MM.1S (cell line): ENCODE data around the gene PHF12.

Experiments used
- DNase-seq: peaks from one replicate; pipeline ENCODE4 v3.0.0-alpha.2; 2015
- H2AFZ ChIP-seq: fragments of 300-600 bp; sonication (generic); 2 replicates; pipeline ENCODE4 v1.6.0; 2016; ENCODE audit warnings: antibody characterized with exemption, low read length
- H3F3A ChIP-seq: fragments of 300-600 bp; sonication (generic); 2 replicates; pipeline ENCODE4 v1.6.1; 2016; ENCODE audit warnings: mild to moderate bottlenecking, antibody characterized with exemption, low read length, moderate library complexity, mixed read lengths; ENCODE audit not compliant: insufficient read depth
- H3K27ac ChIP-seq: fragments of 300-600 bp; sonication (generic); 2 replicates; pipeline ENCODE4 v1.5.1; 2016; ENCODE audit warnings: mild to moderate bottlenecking, low read length
- H3K27me3 ChIP-seq: fragments of 300-600 bp; sonication (generic); replicated peaks from 2 replicates; pipeline ENCODE4 v1.6.0; 2016; ENCODE audit warnings: low read length; ENCODE audit not compliant: insufficient read depth
- H3K36me3 ChIP-seq: fragments of 300-600 bp; sonication (generic); replicated peaks from 2 replicates; pipeline ENCODE4 v1.6.1; 2016; ENCODE audit warnings: mild to moderate bottlenecking, low read length, mixed read lengths; ENCODE audit not compliant: insufficient read depth
- H3K4me1 ChIP-seq: fragments of 300-600 bp; sonication (generic); 2 replicates; pipeline ENCODE4 v1.6.1; 2016; ENCODE audit warnings: low read length, mixed read lengths
- H3K4me2 ChIP-seq: fragments of 300-600 bp; sonication (generic); 2 replicates; pipeline ENCODE4 v1.6.0; 2016; ENCODE audit warnings: low read depth, low read length
- H3K4me3 ChIP-seq: fragments of 300-600 bp; sonication (generic); 2 replicates; pipeline ENCODE4 v1.5.1; 2016; ENCODE audit warnings: low read length, mixed read lengths
- H3K79me2 ChIP-seq: fragments of 300-600 bp; sonication (generic); 2 replicates; pipeline ENCODE4 v1.6.1; 2016; ENCODE audit warnings: mixed run types, low read length, mixed read lengths
- H3K9ac ChIP-seq: fragments of 300-600 bp; sonication (generic); 2 replicates; pipeline ENCODE4 v1.6.1; 2016; ENCODE audit warnings: low read length, mixed read lengths
- H3K9me2 ChIP-seq: fragments of 300-600 bp; sonication (generic); replicated peaks from 2 replicates; pipeline ENCODE4 v1.6.1; 2016; ENCODE audit warnings: mild to moderate bottlenecking, low read length, mixed read lengths; ENCODE audit not compliant: insufficient read depth
- H3K9me3 ChIP-seq: fragments of 300-600 bp; sonication (generic); replicated peaks from 2 replicates; pipeline ENCODE4 v1.6.1; 2016; ENCODE audit warnings: mild to moderate bottlenecking, low read length, mixed read lengths; ENCODE audit not compliant: insufficient read depth
- H4K20me1 ChIP-seq: fragments of 300-600 bp; sonication (generic); 2 replicates; pipeline ENCODE4 v1.6.1; 2016; ENCODE audit warnings: mild to moderate bottlenecking, low read length, moderate library complexity, mixed read lengths; ENCODE audit not compliant: insufficient read depth
- CTCF ChIP-seq: fragments of 300-600 bp; sonication (generic); IDR thresholded peaks from 2 replicates; pipeline ENCODE4 v1.5.1; 2016; ENCODE audit warnings: antibody characterized with exemption, low read length, mixed read lengths
- EZH2 ChIP-seq: fragments of 300-600 bp; sonication (generic); optimal IDR thresholded peaks from 2 replicates; pipeline ENCODE3; 2017; ENCODE audit warnings: low read depth, mild to moderate bottlenecking, antibody characterized with exemption, low read length, mixed read lengths
- EZH2phosphoT487 ChIP-seq: fragments of 300-600 bp; sonication (generic); IDR thresholded peaks from 2 replicates; pipeline ENCODE4 v1.6.1; 2018; ENCODE audit warnings: antibody characterized with exemption, low read length

PHF12 gene

GRCh38 chr17:28957277-28957991, 6.1 kb upstream of the PHF12 start:
- H3F3A ChIP-seq = peaks cover 8% of the 10 kb centered on the region; the same call in 1 of the 2 replicates
- no peak for TF ChIP-seq CTCF
- DNase-seq = no peak
- no peak overlapping the region for H3K9ac ChIP-seq
- no peak overlapping the region for H2AFZ ChIP-seq
- peaks cover 9% of the 10 kb centered on the region for H3K4me1 ChIP-seq
- H4K20me1 ChIP-seq = no peaks in the 10 kb centered on the region
- no peaks in the 10 kb centered on the region for H3K36me3 ChIP-seq
- H3K9me3 ChIP-seq = no peaks in the 10 kb centered on the region
- H3K27ac ChIP-seq = no peak overlapping the region
- no peaks in the 10 kb centered on the region for H3K27me3 ChIP-seq
- H3K4me2 ChIP-seq = no peak overlapping the region
- H3K79me2 ChIP-seq = no peaks in the 10 kb centered on the region
- H3K9me2 ChIP-seq = no peaks in the 10 kb centered on the region
- no peak overlapping the region for H3K4me3 ChIP-seq

DNA sequence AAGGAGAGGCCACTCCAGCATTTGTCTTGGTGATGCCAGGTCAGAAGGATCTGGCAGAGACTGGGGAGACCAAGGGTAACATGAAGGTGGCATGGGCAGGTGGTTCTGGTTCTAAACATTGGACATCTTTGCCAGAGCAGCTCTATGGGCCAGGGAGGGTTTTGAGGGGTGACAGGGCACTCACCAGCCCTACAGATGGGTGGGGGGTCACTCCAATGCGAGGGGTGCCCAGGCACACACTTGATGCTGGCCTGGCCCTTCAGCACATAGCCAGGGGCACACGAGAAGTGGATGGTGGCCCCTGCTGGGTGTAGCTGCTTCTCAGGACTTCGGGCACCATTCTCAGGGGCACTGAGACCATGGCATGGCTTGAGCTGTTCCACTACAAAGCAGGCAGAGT, 5.5 kb upstream of the PHF12 start:
- TF ChIP-seq CTCF = no peak
- TF ChIP-seq EZH2 = no peak
- no peak for TF ChIP-seq EZH2phosphoT487
- Histone ChIP-seq H3K4me3 (no peak overlapping the region), H3K36me3 (no peaks in the 10 kb centered on the region), H3K4me1 (peaks cover 9% of the 10 kb centered on the region), H4K20me1 (no peaks in the 10 kb centered on the region), H3K9me2 (no peaks in the 10 kb centered on the region), H3K79me2 (no peaks in the 10 kb centered on the region), H3K9ac (no peak overlapping the region), H3F3A (peaks cover 12% of the 10 kb centered on the region), H2AFZ (no peak overlapping the region), H3K27me3 (no peaks in the 10 kb centered on the region), H3K27ac (no peak overlapping the region), H3K9me3 (no peaks in the 10 kb centered on the region), H3K4me2 (no peak overlapping the region)
- no peak for DNase-seq

GRCh38 chr17:28956112-28956511, 4.8 kb upstream of the PHF12 start:
- TF ChIP-seq EZH2phosphoT487 (no peak), EZH2 (no peak), CTCF (no peak)
- H3K4me1 ChIP-seq = peaks cover 9% of the 10 kb centered on the region
- H3K27me3 ChIP-seq = no peaks in the 10 kb centered on the region
- no peaks in the 10 kb centered on the region for H4K20me1 ChIP-seq
- H3K9me2 ChIP-seq = no peaks in the 10 kb centered on the region
- H2AFZ ChIP-seq = no peak overlapping the region
- H3K79me2 ChIP-seq = peaks cover under 1% of the 10 kb centered on the region
- H3F3A ChIP-seq = peaks cover 14% of the 10 kb centered on the region
- H3K4me2 ChIP-seq = no peak overlapping the region
- no peak overlapping the region for H3K9ac ChIP-seq
- no peaks in the 10 kb centered on the region for H3K9me3 ChIP-seq
- no peaks in the 10 kb centered on the region for H3K36me3 ChIP-seq
- no peak overlapping the region for H3K27ac ChIP-seq
- H3K4me3 ChIP-seq = no peak overlapping the region
- no peak for DNase-seq
